Natural killer cell (primary cell): Measurements from ENCODE around the gene GJB1. TPM values are rescaled to one million over a fixed set of nuclear protein-coding genes. Genes with fewer than 3 reads are reported as not detected.
"Not testable (repeated sequence)": the region's sequence is repeated elsewhere in the genome, so short reads cannot be mapped to it uniquely, and the experiment has no call there.

Experiments
- ATAC-seq, 3 donors: fragments of 150-1000 bp in 2 of 3; fragments of 200-7000 bp in 1 of 3; cut with Tn5 transposase; 1 replicate in 1 of 3; 2 replicates in 2 of 3; pipeline ENCODE4 v1.10.0; 2021; ENCODE audit warnings: mild to moderate bottlenecking in 2 of 3, moderate library complexity in 2 of 3
- DNase-seq, 2 donors: peaks; one replicate each; pipeline versions ENCODE4 v3.0.0 to v3.0.0-alpha.2; 2013 to 2021; ENCODE audit warnings: mixed read lengths in 1 of 2
- H3K27ac ChIP-seq: one replicate; pipeline ENCODE4 v1.5.1; 2013; ENCODE audit warnings: mild to moderate bottlenecking, low read length
- H3K27me3 ChIP-seq: one replicate; pipeline ENCODE4 v1.6.1; 2013; ENCODE audit warnings: low read length; ENCODE audit not compliant: control insufficient read depth, insufficient read depth
- H3K36me3 ChIP-seq: one replicate; pipeline ENCODE4 v1.6.1; 2013; ENCODE audit warnings: low read length; ENCODE audit not compliant: control insufficient read depth, insufficient read depth
- H3K4me1 ChIP-seq: one replicate; pipeline ENCODE4 v1.6.1; 2013; ENCODE audit warnings: low read length; ENCODE audit not compliant: control insufficient read depth, insufficient read depth
- H3K4me3 ChIP-seq: one replicate; pipeline ENCODE4 v1.5.1; 2013; ENCODE audit warnings: low read length
- H3K9me3 ChIP-seq: one replicate; pipeline ENCODE4 v1.6.1; 2013; ENCODE audit warnings: low read length; ENCODE audit not compliant: control insufficient read depth, insufficient read depth
- H3K27ac Mint-ChIP-seq, 2 donors: one replicate each; pipeline ENCODE4 v1.8.0; 2022; ENCODE audit warnings: mild to moderate bottlenecking in 2 of 2, mixed read lengths in 2 of 2, moderate library complexity in 1 of 2
- H3K27me3 Mint-ChIP-seq, 2 donors: one replicate each; pipeline ENCODE4 v1.8.0; 2022; ENCODE audit warnings: low read depth in 2 of 2, mixed read lengths in 2 of 2
- H3K36me3 Mint-ChIP-seq: one replicate; pipeline ENCODE4 v1.8.0; 2022; ENCODE audit warnings: mixed read lengths
- H3K4me1 Mint-ChIP-seq, 2 donors: one replicate each; pipeline ENCODE4 v1.8.0; 2022; ENCODE audit warnings: mixed read lengths in 2 of 2
- H3K4me3 Mint-ChIP-seq: one replicate; pipeline ENCODE4 v1.8.0; 2022; ENCODE audit warnings: mild to moderate bottlenecking, moderate library complexity, mixed read lengths
- H3K9me3 Mint-ChIP-seq, 2 donors: one replicate each; pipeline ENCODE4 v1.8.0; 2022; ENCODE audit warnings: mixed read lengths in 2 of 2
- WGBS: methylation state at CpG from one replicate; pipeline ENCODE4 v1.1.7; 2013; ENCODE audit warnings: missing lambda C conversion rate; ENCODE audit not compliant: insufficient coverage; 5-methylcytosine and 5-hydroxymethylcytosine counted together
- intact Hi-C: fragments of 100-400 bp; cut with micrococcal nuclease; formaldehyde crosslinking; loops from one replicate; pipeline ENCODE4 v1.14.2; 2022
- total RNA-seq, 4 donors: library from RNA; stranded (reverse); fragments of 120-200 nt in 1 of 4; gene quantifications; one replicate each; pipeline versions ENCODE4 v1.2.3 to v1.2.4, GENCODE V29; 2013 to 2022
- TF ChIP-seq, protein P1 (sequence below): fragments of 200-600 bp; IDR thresholded peaks from one replicate; pipeline ENCODE4 v1.8.0; 2022; ENCODE audit warnings: antibody characterized with exemption

GJB1 gene
- total RNA-seq, 3 donors from 2014 or later (not counting 1 experiment from before 2014, with no cell fraction given) = not detected

GRCh38 chrX:71256856-71257255 lies 33.8 kb downstream of the GJB1 start:
- intact Hi-C loops = loop anchor here (10.0 kb wide), 1 partner anchor 1048 kb away; the partner anchor contains the start of gene CITED1
- TF ChIP-seq, protein P1, sequence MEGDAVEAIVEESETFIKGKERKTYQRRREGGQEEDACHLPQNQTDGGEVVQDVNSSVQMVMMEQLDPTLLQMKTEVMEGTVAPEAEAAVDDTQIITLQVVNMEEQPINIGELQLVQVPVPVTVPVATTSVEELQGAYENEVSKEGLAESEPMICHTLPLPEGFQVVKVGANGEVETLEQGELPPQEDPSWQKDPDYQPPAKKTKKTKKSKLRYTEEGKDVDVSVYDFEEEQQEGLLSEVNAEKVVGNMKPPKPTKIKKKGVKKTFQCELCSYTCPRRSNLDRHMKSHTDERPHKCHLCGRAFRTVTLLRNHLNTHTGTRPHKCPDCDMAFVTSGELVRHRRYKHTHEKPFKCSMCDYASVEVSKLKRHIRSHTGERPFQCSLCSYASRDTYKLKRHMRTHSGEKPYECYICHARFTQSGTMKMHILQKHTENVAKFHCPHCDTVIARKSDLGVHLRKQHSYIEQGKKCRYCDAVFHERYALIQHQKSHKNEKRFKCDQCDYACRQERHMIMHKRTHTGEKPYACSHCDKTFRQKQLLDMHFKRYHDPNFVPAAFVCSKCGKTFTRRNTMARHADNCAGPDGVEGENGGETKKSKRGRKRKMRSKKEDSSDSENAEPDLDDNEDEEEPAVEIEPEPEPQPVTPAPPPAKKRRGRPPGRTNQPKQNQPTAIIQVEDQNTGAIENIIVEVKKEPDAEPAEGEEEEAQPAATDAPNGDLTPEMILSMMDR = no peak
- WGBS = no CpG with 5 or more reads among the region's 4 CpGs

GRCh38 chrX:71268624-71269023 lies 45.6 kb downstream of the GJB1 start:
- H3K36me3 Mint-ChIP-seq, H3K27ac ChIP-seq, H3K4me3 ChIP-seq, H3K9me3 ChIP-seq, ATAC-seq, H3K9me3 Mint-ChIP-seq, H3K27me3 Mint-ChIP-seq, H3K36me3 ChIP-seq, H3K4me3 Mint-ChIP-seq, H3K27me3 ChIP-seq, H3K27ac Mint-ChIP-seq, H3K4me1 Mint-ChIP-seq, DNase-seq, H3K4me1 ChIP-seq, intact Hi-C loops: not testable (repeated sequence)

More at GRCh38 chrX:71256856-71257255, 33.8 kb downstream of the GJB1 start:
- peaks cover 12 to 22% of the 10 kb centered on the region in 2 donors for H3K4me1 Mint-ChIP-seq
- no peaks in the 10 kb centered on the region for H3K36me3 Mint-ChIP-seq
- Histone ChIP-seq H3K27me3 (no peaks in the 10 kb centered on the region), H3K27ac (no peak overlapping the region), H3K9me3 (no peaks in the 10 kb centered on the region), H3K4me3 (no peak overlapping the region), H3K4me1 (peaks cover 19% of the 10 kb centered on the region), H3K36me3 (no peaks in the 10 kb centered on the region)
- no peak overlapping the region for H3K27ac Mint-ChIP-seq
- no peaks in the 10 kb centered on the region for H3K27me3 Mint-ChIP-seq
- DNase-seq = no peak
- H3K9me3 Mint-ChIP-seq = no peaks in the 10 kb centered on the region
- no peak for ATAC-seq
- H3K4me3 Mint-ChIP-seq = no peak overlapping the region

GRCh38 chrX:71269801-71270395 lies 46.9 kb downstream of the GJB1 start:
- Mint-ChIP-seq H3K27ac (no peak overlapping the region), H3K27me3 (no peaks in the 10 kb centered on the region), H3K4me3 (no peak overlapping the region), H3K4me1 (no peaks in the 10 kb centered on the region), H3K36me3 (no peaks in the 10 kb centered on the region), H3K9me3 (no peaks in the 10 kb centered on the region)
- TF ChIP-seq, protein P1 = no peak
- WGBS = 97% methylated on average over 19 of the region's 19 CpGs
- Histone ChIP-seq H3K27me3 (no peaks in the 10 kb centered on the region), H3K9me3 (no peaks in the 10 kb centered on the region), H3K27ac (no peak overlapping the region), H3K4me3 (no peak overlapping the region), H3K36me3 (no peaks in the 10 kb centered on the region), H3K4me1 (no peaks in the 10 kb centered on the region)
- intact Hi-C loops = no loop called here
- DNase-seq = no peak
- no peak for ATAC-seq

- H3K36me3 ChIP-seq, H3K27me3 Mint-ChIP-seq, H3K4me3 Mint-ChIP-seq, H3K9me3 Mint-ChIP-seq, H3K36me3 Mint-ChIP-seq, DNase-seq, H3K27me3 ChIP-seq, H3K4me1 Mint-ChIP-seq, H3K9me3 ChIP-seq, intact Hi-C loops, H3K27ac ChIP-seq, H3K27ac Mint-ChIP-seq, H3K4me1 ChIP-seq, H3K4me3 ChIP-seq, ATAC-seq: not testable (repeated sequence)
- WGBS = 100% methylated on average over 1 of the region's 2 CpGs
Measured at GRCh38 chrX:71272313-71272712, 49.3 kb downstream of the GJB1 start.

Other genes with a start within 250 kb of the GJB1 start
- gene SNX12, start 154.9 kb upstream of the GJB1 start, total RNA-seq = 10 to 100 TPM; 36.0 to 40.1 (median 38.6) TPM
- gene FOXO4, start 127.4 kb upstream of the GJB1 start, total RNA-seq = 10 to 100 TPM; 47.3 to 57.2 (median 51.2) TPM
- 100 to 1,000 TPM in 1 of 3 donors, 10 to 100 TPM in 2; 55.8 to 117 (median 92.8) TPM for gene CXorf65, start 116.5 kb upstream of the GJB1 start, total RNA-seq
- gene IL2RG, start 111.6 kb upstream of the GJB1 start, total RNA-seq = 100 to 1,000 TPM; 506 to 577 (median 550) TPM
- 100 to 1,000 TPM; 111 to 156 (median 115) TPM for gene MED12, start 104.6 kb upstream of the GJB1 start, total RNA-seq
- 1 to 10 TPM; 4.0 to 4.3 (median 4.0) TPM for gene NLGN3, start 78.4 kb upstream of the GJB1 start, total RNA-seq
- 10 to 100 TPM; 18.0 to 21.0 (median 20.4) TPM for gene ZMYM3, start 30.9 kb downstream of the GJB1 start, total RNA-seq
- 100 to 1,000 TPM; 370 to 454 (median 439) TPM for gene NONO, start 60.4 kb downstream of the GJB1 start, total RNA-seq
- gene ITGB1BP2, start 78.5 kb downstream of the GJB1 start, total RNA-seq = 1 to 10 TPM; 2.2 to 3.0 (median 2.4) TPM
- 10 to 100 TPM; 89.5 to 94.5 (median 94.2) TPM for gene TAF1, start 143.1 kb downstream of the GJB1 start, total RNA-seq